Stomach (tissue), 9 donors: ENCODE results near the gene TMPRSS2. TPM values are rescaled to one million over a fixed set of nuclear protein-coding genes. Genes with fewer than 3 reads are reported as not detected.

Experiments
- DNase-seq, 2 donors: peaks; one replicate each; pipeline versions ENCODE4 v3.0.0 to v3.0.0-alpha.2; 2013 to 2019
- H3K27ac ChIP-seq, 5 donors: fragments of 200-600 bp in 4 of 5; sonication (generic) in 4 of 5; one replicate each; pipeline ENCODE4 v1.5.1; 2013 to 2019; ENCODE audit warnings: mild to moderate bottlenecking in 1 of 5, moderate library complexity in 1 of 5
- H3K27me3 ChIP-seq, 3 donors: fragments of 200-600 bp; sonication (generic); one replicate each; pipeline ENCODE4 v1.5.1; 2017 to 2019; ENCODE audit warnings: mixed run types in 1 of 3
- H3K36me3 ChIP-seq, 4 donors: fragments of 200-600 bp; sonication (generic); 1 replicate in 3 of 4; 2 replicates in 1 of 4; pipeline ENCODE4 v1.5.1; 2016 to 2019
- H3K4me1 ChIP-seq, 4 donors: fragments of 200-600 bp; sonication (generic); one replicate each; pipeline ENCODE4 v1.5.1; 2016 to 2019
- H3K4me3 ChIP-seq, 4 donors: fragments of 200-600 bp; sonication (generic) in 3 of 4; one replicate each; pipeline ENCODE4 v1.5.1; 2016 to 2019; ENCODE audit warnings: mild to moderate bottlenecking in 1 of 4
- H3K9me3 ChIP-seq, 4 donors: fragments of 200-600 bp; sonication (generic); one replicate each; pipeline ENCODE4 v1.5.1; 2016 to 2019
- EP300 ChIP-seq: sonication (generic); formaldehyde crosslinking; IDR thresholded peaks from one replicate; pipeline ENCODE4 v1.6.1; 2017; ENCODE audit warnings: antibody characterized with exemption
- POLR2A ChIP-seq, 4 donors: fragments of 450-650 bp; IDR thresholded peaks; one replicate each; pipeline ENCODE4 v1.6.1; 2016; ENCODE audit warnings: antibody characterized with exemption in 4 of 4, control low read depth in 2 of 4, mild to moderate bottlenecking in 1 of 4, moderate library complexity in 1 of 4
- POLR2AphosphoS5 ChIP-seq, 3 donors: sonication (generic); formaldehyde crosslinking; IDR thresholded peaks; one replicate each; pipeline ENCODE4 v1.6.1; 2016; ENCODE audit warnings: antibody characterized with exemption in 3 of 3
- WGBS, 5 donors: extraction: QIAGEN DNeasy Blood & Tissue Kit in 3 of 5; methylation state at CpG; one replicate each; pipeline versions ENCODE4 v1.1.5 to v1.1.7; 2013 to 2018; 5-methylcytosine and 5-hydroxymethylcytosine counted together
- intact Hi-C: fragments of 100-400 bp; cut with DNase I; formaldehyde crosslinking; loops from one replicate; pipeline ENCODE4 v1.15.1; 2023; ENCODE audit warnings: low total_unique reads
- polyA plus RNA-seq, 3 donors: library from polyadenylated mRNA; stranded (reverse); fragments of 200-250 nt; gene quantifications; one replicate each; pipeline ENCODE4 v1.2.3, GENCODE V29; 2013
- total RNA-seq, 5 donors: library from RNA; depleted of rRNA; stranded (reverse); fragments of >200 nt; gene quantifications; one replicate each; pipeline versions ENCODE4 v1.1.0 to v1.2.3, GENCODE V29; 2014 to 2016
- TF ChIP-seq, protein P1 (sequence below), 7 experiments: fragments of 450-650 bp in 4 of 7; fragments of 200-600 bp in 3 of 7; sonication (generic) in 3 of 7; IDR thresholded peaks; one replicate each; pipeline ENCODE4 v1.5.1; 2016 to 2019; ENCODE audit warnings: antibody characterized with exemption in 7 of 7, control low read depth in 2 of 7, mild to moderate bottlenecking in 1 of 7
- donor health status: healthy with polysubstance abuse.
- donor health status: Bipolar disorder and iron deficiency.
- donor health status: healthy.

Gene TMPRSS2
- total and polyA plus RNA-seq, 8 donors = 58.2 to 554 (median 125) TPM

DNA sequence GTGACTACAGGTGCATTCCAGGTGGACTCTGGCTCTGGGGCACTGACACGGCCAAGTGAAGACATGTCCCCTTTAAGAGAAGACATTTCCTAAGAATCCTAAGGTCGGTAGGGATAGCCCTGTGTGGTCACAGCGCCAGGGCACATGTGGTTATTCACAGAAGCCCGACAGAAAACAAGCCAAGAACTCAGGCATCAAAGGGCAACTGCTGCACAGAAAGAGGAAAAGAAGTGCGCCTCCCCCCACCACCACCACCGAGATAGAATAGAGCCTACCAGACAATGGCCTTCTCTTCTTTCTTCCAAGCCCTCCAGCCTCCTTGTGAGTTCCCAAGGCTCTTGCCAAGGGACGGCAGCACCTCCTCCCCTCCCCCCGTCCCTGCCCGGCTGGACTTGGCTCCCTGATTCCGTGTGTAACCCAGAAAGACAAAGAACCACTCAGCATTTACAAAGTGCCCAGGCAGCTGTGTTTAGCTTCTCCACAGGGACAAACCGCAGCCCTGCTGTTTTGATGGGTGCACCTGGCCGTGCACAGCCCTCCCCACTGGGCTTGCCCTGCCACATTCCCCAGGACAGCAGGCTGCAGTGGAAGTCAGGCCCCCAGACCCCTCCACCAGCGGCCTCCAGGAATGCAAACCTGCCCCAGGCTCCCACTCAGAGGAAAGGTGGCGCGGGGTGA lies 30.2 kb downstream of the TMPRSS2 start:
- no peak overlapping the region for H3K4me3 ChIP-seq
- H3K27me3 ChIP-seq = peaks cover 0 to 6% (median 0%) of the 10 kb centered on the region in 3 donors
- H3K9me3 ChIP-seq = no peaks in the 10 kb centered on the region
- H3K4me1 ChIP-seq = peaks cover 35 to 63% (median 38%) of the 10 kb centered on the region in 4 donors
- WGBS, 5 donors = 17 to 23% (median 21%) methylated on average over 12 to 15 of the region's 15 CpGs
- TF ChIP-seq POLR2A (IDR thresholded peaks at IDR 0.05) (no peak), EP300 (no peak), POLR2AphosphoS5 (IDR thresholded peaks at IDR 0.05) (no peak)
- TF ChIP-seq, protein P1, sequence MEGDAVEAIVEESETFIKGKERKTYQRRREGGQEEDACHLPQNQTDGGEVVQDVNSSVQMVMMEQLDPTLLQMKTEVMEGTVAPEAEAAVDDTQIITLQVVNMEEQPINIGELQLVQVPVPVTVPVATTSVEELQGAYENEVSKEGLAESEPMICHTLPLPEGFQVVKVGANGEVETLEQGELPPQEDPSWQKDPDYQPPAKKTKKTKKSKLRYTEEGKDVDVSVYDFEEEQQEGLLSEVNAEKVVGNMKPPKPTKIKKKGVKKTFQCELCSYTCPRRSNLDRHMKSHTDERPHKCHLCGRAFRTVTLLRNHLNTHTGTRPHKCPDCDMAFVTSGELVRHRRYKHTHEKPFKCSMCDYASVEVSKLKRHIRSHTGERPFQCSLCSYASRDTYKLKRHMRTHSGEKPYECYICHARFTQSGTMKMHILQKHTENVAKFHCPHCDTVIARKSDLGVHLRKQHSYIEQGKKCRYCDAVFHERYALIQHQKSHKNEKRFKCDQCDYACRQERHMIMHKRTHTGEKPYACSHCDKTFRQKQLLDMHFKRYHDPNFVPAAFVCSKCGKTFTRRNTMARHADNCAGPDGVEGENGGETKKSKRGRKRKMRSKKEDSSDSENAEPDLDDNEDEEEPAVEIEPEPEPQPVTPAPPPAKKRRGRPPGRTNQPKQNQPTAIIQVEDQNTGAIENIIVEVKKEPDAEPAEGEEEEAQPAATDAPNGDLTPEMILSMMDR (IDR thresholded peaks at IDR 0.05) = no peak
- peak overlapping the region; percentile 21 to 64 (median 50) for H3K27ac ChIP-seq
- peaks cover 10 to 79% (median 54%) of the 10 kb centered on the region in 4 donors for H3K36me3 ChIP-seq
- intact Hi-C loops = no loop called here
- DNase-seq = peak; percentile 61 to 69

GRCh38 chr21:41475714-41476420 lies 32.1 kb downstream of the TMPRSS2 start:
- Histone ChIP-seq H3K9me3 (no peaks in the 10 kb centered on the region), H3K27me3 (peaks cover 0 to 11% (median 0%) of the 10 kb centered on the region in 3 donors), H3K36me3 (peaks cover 30 to 81% (median 62%) of the 10 kb centered on the region in 4 donors), H3K4me1 (peaks cover 23 to 53% (median 34%) of the 10 kb centered on the region in 4 donors), H3K4me3 (no peak overlapping the region), H3K27ac (peak overlapping the region in 2 of 5 donors; percentile 0 to 50)
- WGBS, 5 donors = 55 to 69% (median 65%) methylated on average over 12 to 15 of the region's 15 CpGs
- intact Hi-C loops = no loop called here
- TF ChIP-seq POLR2AphosphoS5 (IDR thresholded peaks at IDR 0.05) (peak in 1 of 3 donors; percentile 5), POLR2A (IDR thresholded peaks at IDR 0.05) (no peak), EP300 (no peak)
- TF ChIP-seq, protein P1 (IDR thresholded peaks at IDR 0.05) = no peak
- DNase-seq = peak in 1 of 2 donors; percentile 59

GRCh38 chr21:41472753-41473548 lies 35.0 kb downstream of the TMPRSS2 start:
- Histone ChIP-seq H3K9me3 (no peaks in the 10 kb centered on the region), H3K36me3 (peaks cover 45 to 81% (median 63%) of the 10 kb centered on the region in 4 donors), H3K4me3 (no peak overlapping the region), H3K27ac (peak overlapping the region in 4 of 5 donors; percentile 1 to 24 (median 14)), H3K4me1 (peaks cover 8 to 53% (median 22%) of the 10 kb centered on the region in 4 donors), H3K27me3 (peaks cover 0 to 11% (median 0%) of the 10 kb centered on the region in 3 donors)
- intact Hi-C loops = no loop called here
- TF ChIP-seq EP300 (no peak), POLR2A (IDR thresholded peaks at IDR 0.05) (no peak)
- WGBS, 5 donors = 60 to 77% (median 69%) methylated on average over 10 to 33 of the region's 33 CpGs
- DNase-seq = no peak

- H3K36me3 ChIP-seq = peaks cover 46 to 84% (median 68%) of the 10 kb centered on the region in 4 donors
- intact Hi-C loops = no loop called here
- no peak for TF ChIP-seq POLR2A (IDR thresholded peaks at IDR 0.05)
- TF ChIP-seq POLR2AphosphoS5 (IDR thresholded peaks at IDR 0.05) = peak in 1 of 3 donors; percentile 18
- no peak for TF ChIP-seq EP300
- TF ChIP-seq, protein P1 (IDR thresholded peaks at IDR 0.05) = no peak
- DNase-seq = no peak
- 20 to 54% (median 45%) methylated on average over 3 to 5 of the region's 5 CpGs for WGBS, 5 donors
- H3K4me3 ChIP-seq = no peak overlapping the region
- peaks cover 0 to 11% (median 0%) of the 10 kb centered on the region in 3 donors for H3K27me3 ChIP-seq
- H3K4me1 ChIP-seq = peaks cover 11 to 73% (median 36%) of the 10 kb centered on the region in 4 donors
- peak overlapping the region in 1 of 5 donors; percentile 72 for H3K27ac ChIP-seq
- H3K9me3 ChIP-seq = no peaks in the 10 kb centered on the region
Observed at GRCh38 chr21:41470054-41470453, 37.9 kb downstream of the TMPRSS2 start.
